GM12875 (cell line): ENCODE results near the gene EYA2.

ENCODE experiments used
- H3K4me3 ChIP-seq: one replicate; pipeline ENCODE4 v1.5.1; 2011; ENCODE audit warnings: low read depth, low read length, control low read depth
- TF ChIP-seq, protein P1 (sequence below): IDR thresholded peaks from 2 replicates; pipeline ENCODE4 v1.5.1; 2011; ENCODE audit warnings: low read depth, mild to moderate bottlenecking, control low read depth, inconsistent platforms, low read length, moderate library complexity, borderline replicate concordance; ENCODE audit not compliant: insufficient read depth

Gene EYA2

DNA sequence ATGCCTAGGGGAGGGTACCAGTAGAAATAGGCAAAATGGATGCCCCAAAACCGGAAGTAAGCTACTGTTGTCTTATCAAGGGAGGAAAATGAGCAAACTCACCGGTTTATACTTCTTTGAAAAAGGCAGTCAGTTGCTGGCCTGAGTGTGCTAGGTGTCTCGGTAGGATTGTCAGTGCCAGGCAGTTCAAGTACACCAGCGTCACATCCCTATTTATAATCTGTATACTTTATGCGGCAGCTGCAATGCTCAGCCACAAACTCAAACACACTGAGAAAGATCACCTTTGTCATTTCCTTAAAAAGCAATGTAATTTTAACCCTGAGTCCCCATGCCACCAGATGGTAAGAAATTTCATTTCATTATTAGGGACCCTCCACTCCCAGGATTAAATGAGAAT, 196.2 kb downstream of the EYA2 start:
- TF ChIP-seq, protein P1, sequence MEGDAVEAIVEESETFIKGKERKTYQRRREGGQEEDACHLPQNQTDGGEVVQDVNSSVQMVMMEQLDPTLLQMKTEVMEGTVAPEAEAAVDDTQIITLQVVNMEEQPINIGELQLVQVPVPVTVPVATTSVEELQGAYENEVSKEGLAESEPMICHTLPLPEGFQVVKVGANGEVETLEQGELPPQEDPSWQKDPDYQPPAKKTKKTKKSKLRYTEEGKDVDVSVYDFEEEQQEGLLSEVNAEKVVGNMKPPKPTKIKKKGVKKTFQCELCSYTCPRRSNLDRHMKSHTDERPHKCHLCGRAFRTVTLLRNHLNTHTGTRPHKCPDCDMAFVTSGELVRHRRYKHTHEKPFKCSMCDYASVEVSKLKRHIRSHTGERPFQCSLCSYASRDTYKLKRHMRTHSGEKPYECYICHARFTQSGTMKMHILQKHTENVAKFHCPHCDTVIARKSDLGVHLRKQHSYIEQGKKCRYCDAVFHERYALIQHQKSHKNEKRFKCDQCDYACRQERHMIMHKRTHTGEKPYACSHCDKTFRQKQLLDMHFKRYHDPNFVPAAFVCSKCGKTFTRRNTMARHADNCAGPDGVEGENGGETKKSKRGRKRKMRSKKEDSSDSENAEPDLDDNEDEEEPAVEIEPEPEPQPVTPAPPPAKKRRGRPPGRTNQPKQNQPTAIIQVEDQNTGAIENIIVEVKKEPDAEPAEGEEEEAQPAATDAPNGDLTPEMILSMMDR = no peak
- no peak overlapping the region for H3K4me3 ChIP-seq

DNA sequence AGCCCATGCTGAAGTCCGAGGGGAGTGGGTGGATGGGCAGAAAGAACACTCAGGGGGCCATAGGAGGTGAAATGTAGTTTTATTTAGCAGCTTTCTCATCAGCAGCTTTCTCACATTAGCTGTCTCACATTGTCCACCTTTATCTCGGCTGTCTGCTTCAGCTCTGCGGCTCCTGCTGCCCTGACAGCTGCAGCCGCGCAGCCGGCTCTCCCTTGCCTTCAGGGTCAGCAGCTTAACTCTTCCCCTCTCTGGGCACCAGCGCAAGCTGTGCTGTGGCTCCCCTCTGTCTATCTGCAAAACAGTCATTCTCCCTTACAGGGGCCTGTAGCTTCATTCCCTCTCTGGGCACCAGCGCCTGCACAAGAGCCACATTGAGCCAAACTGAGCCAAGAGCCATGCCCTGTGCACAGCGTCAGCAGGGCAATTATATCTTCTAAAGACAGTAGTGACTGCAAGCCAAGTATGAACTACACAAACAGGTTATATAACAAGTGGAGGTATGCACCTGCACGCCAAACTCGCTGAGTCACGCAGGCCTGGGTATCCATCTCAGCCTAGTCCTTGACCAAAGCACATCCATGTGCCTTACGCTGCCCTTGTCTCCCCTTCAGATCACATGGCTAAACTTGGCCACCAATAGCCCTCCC, 198.8 kb downstream of the EYA2 start:
- no peak overlapping the region for H3K4me3 ChIP-seq
- TF ChIP-seq, protein P1 = no peak

DNA sequence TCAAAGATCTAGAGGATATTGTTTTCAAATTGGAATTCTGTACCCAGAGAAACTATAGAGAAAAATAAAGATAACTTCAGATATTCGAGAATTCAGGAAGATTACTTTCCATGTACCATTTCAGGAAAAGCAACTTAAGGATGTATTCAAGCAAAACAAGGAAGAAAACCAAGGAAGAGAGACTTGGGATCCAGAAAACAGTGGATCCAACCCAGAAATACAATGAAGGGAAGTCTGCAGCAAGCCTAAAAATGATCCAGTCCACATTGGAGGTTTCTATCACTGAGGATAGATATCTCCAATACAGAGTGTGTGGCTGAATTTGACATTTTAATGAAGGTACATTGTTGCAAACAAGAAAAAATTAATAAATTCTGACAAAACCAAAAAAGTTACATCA, 201.0 kb downstream of the EYA2 start:
- TF ChIP-seq, protein P1 = no peak
- no peak overlapping the region for H3K4me3 ChIP-seq

DNA sequence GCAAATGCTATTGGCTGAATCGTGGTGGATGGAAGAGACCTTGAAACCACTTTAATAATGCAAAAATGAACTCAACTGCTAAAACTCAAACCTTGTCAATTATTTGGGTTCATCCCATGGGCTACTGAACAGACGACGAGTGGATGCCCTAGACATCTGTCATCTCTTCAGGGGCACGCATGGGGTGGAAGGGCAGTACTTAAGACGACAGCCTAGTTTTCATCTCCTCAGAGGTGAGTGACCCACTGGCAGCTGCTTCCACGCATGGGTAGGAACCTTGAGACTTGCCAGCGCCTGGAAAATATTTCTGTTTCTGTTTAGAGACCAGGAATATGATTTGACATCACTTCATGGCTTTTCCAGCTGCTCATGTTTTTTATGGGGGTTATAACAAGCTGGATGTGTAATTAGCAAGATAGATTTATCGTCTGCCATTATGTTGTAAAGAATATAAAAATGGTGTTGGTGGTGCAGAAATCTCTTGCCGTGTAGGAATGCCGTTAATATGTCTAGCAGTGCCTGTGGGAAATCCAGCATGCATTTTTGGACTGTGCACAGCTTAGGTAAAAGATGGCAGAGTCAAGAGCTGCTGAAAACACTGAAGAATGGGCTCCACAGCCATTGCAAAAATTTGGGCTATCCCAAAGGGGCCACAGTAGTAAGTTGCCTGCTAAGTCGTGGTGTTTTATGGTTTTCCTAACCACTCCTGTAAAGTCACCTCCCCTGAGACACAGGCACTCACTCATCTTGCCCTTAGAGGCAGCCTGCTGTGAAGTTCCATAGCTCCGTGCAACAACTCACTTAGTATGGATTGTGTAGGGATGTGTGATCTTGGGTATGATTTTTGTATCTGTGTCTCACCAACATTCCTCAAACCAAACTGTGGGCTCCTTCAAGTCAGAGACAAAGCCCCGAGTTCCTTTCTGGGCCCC, 203.3 kb downstream of the EYA2 start:
- TF ChIP-seq, protein P1 = no peak
- no peak overlapping the region for H3K4me3 ChIP-seq

DNA sequence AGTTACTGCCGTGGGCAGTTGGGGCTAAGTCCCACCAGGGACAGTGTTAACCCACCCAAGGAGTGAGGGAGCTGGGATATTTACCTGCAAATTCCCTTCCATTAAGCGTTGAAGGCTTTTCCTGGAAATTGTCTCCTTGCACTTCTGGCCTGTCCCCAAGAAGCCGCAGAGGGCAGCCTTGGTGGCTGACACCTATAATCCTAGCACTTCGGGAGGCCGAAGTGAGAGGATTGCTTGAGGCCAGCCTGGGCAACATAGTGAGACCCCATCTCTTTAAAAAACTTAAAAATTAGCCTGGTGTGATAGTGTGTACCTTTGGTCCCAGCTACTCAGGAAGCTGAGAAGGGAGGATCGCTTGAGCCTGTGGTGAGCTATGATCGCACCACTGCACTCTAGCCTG, 204.4 kb downstream of the EYA2 start:
- TF ChIP-seq, protein P1 = no peak
- no peak overlapping the region for H3K4me3 ChIP-seq

DNA sequence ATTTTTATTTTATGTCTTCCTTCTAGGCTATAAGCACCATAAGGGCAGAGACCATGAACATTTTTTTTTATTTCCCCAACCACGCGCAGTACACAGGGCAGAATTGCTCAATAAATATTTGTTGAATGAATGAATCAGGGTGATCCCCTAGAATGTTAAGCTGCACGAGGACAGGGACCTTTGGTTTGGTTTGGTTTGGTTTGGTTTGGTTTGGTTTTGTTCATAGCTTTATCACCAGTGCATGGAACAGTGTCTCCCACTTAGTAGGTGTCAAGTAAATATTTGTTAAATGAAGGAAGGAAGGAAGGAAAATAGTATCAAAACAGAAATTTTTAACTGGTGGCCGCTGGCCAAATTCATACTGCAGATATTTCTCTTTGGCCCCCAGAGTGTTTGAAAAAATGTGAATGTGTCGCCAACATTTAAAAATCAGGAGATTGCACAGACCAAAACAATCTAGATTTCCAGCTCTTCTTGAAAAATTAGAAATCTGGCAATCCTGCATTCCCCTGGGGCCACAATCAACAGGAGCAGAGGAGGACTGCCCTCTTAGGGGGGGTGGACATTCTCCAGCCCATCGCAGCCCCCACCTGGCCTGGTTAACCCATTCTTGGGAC, 205.3 kb downstream of the EYA2 start:
- TF ChIP-seq, protein P1 = no peak
- no peak overlapping the region for H3K4me3 ChIP-seq
